WI38 (cell line): ENCODE data around the gene NT5C3B.
"Not testable (repeated sequence)": the region's sequence is repeated elsewhere in the genome, so short reads cannot be mapped to it uniquely, and the experiment has no call there.

Source experiments
- H3K4me3 ChIP-seq: 2 replicates; pipeline ENCODE4 v1.5.1; 2011; ENCODE audit warnings: low read depth, mild to moderate bottlenecking, control low read depth, low read length
- TF ChIP-seq, protein P1 (sequence below): IDR thresholded peaks from 2 replicates; pipeline ENCODE4 v1.5.1; 2012; ENCODE audit warnings: low read depth, mild to moderate bottlenecking, control low read depth, low read length

The NT5C3B gene

DNA sequence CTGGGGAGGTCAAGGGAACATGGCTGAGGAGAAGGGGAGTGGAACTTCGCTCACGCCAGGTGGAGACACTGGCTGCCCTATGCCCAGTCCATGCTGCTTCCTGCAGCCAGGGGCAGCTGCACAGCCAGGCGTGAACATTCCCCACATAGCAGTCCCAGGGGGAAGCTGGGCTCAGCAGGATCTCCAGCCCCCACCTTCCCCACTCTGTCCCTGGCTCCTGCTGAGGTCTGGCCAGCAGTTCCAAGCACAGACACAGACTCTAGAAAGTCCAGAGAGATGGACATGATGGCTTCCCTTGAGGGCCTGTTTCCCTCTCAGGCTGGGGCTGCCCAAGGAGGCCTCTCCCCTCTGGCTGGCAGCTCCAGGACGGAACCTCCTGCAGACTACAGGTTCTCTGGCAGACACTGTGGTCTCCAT lies 58.9 kb downstream of the NT5C3B start:
- H3K4me3 ChIP-seq: no peak overlapping the region
- TF ChIP-seq, protein P1, sequence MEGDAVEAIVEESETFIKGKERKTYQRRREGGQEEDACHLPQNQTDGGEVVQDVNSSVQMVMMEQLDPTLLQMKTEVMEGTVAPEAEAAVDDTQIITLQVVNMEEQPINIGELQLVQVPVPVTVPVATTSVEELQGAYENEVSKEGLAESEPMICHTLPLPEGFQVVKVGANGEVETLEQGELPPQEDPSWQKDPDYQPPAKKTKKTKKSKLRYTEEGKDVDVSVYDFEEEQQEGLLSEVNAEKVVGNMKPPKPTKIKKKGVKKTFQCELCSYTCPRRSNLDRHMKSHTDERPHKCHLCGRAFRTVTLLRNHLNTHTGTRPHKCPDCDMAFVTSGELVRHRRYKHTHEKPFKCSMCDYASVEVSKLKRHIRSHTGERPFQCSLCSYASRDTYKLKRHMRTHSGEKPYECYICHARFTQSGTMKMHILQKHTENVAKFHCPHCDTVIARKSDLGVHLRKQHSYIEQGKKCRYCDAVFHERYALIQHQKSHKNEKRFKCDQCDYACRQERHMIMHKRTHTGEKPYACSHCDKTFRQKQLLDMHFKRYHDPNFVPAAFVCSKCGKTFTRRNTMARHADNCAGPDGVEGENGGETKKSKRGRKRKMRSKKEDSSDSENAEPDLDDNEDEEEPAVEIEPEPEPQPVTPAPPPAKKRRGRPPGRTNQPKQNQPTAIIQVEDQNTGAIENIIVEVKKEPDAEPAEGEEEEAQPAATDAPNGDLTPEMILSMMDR: no peak

DNA sequence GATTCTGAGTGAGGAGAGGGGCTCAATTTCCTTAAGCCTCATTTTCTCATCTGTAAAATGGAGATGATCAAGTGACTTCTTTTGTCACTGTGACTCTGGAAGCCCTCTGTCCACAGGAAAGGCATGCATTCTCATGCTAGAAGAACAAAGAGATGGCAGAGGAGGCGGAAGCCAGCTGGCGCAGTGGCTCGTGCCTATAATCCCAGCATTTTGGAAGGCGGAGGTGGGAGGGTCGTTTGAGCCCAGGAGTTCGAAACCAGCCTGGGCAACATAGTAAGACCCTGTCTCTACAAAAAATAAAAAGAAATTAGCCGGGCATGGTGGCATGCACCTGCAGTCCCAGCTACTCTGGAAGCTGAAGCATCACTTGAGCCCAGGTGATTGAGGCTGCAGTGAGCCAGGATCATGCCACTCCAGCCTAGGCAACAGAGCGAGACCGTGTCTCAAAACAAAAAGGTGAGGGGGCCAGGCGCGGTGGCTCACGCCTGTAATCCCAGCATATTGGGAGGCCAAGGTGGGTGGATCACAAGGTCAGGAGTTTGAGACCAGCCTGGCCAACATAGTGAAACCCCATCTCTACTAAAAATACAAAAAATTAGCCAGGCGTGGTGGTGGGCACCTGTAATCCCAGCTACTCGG lies 59.7 kb downstream of the NT5C3B start:
- H3K4me3 ChIP-seq: not testable (repeated sequence)

DNA sequence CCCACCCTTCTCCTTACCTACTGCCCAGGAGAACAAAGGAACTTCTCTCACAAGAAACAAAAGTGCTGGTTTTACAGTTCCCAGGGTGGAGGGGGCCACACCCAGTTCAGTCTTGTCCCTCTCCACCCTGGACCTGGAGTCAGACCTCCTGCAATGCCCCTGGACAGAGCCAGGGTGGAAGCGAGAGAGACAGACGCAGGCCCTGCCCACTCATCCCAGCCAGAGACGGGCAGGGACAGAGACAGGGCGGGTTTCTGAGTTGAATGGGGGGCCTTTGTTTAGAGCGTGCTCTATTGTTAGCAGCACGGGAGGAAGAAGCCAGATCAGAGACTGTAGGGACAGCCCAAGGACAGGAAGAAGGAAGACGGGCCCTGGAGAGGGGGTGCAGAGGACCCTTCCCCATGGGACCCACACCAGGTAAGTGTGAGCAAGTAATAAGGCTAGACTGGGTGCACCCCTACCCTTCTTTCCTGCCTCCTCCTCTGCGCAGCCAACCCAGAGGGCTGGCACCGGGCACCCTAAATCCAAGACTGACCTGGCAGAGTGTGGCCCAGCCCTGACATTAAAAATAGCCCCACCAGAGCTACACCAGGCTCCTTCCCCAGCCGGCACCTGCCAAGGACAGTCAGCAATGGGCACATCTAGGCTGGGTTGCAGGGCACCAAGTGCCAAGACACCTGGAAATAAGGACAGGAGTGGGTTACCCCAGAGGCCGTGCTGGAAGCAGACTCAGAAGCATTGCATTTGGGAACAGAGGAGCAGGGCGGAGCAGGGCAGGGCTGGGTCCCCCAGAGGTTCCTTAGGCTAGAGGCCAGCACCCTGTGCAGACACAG lies 60.4 kb downstream of the NT5C3B start:
- no peak overlapping the region for H3K4me3 ChIP-seq
- TF ChIP-seq, protein P1: no peak
